ENCODE results near the gene COL27A1. TPM values are rescaled to one million over a fixed set of nuclear protein-coding genes. Genes with fewer than 3 reads are reported as not detected.

COL27A1 gene
- total RNA-seq, 1 donor from 2014 or later, result 3.7 TPM

- DNase-seq (ENCODE audit: low spot score), result no peak
- peaks cover 2% of the 10 kb centered on the region for H3K27me3 Mint-ChIP-seq (ENCODE audit: low read depth)
- H3K9me3 Mint-ChIP-seq, result no peaks in the 10 kb centered on the region
- no peak overlapping the region for H3K27ac Mint-ChIP-seq
- intact Hi-C loops (cut with micrococcal nuclease), result no loop called here
- H3K4me3 Mint-ChIP-seq (ENCODE audit: low read depth), result no peak overlapping the region
- no peaks in the 10 kb centered on the region for H3K4me1 Mint-ChIP-seq (ENCODE audit: low read depth)
- H3K36me3 Mint-ChIP-seq (ENCODE audit: low read depth), result no peaks in the 10 kb centered on the region
Observed at GRCh38 chr9:114169029-114169951, 14.0 kb downstream of the COL27A1 start.

DNA sequence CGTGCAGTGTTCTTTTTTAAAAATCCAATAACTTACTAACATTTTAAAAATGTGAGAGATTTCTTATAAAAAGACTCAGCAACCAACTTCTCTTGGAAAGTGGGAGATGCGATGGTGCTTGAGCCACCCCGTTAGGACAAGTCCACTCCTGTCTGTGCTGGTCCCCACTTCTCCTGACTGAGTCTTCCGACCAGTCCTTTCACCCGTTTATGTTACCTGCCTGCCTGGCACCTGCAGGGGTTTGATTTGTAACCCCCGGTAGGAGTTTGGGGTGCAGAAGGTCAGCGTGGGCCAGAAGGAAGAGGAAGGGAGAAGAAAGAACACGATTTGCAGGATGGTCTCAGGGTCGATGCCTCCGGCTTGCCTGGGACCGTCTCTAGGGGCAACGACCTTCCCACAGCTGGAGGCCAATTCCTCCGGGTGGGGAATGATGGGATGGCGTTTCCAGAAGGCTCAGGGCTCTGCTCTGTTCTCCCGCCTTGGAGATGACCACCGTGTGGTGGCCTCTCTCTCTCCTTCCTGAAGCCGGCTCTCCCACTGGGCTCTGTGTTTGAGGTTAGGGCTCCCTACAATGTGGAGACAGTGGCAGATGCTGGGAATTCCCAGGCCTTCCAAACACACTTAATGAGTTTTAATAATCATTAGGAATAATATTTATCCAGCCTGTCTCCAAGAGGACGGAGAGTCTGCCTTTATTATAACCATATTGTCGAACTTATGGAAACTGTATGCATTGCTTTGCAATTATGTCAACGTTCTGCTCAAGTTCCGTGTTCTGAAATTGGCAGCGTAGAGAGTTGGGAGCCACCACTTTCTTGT, 14.8 kb downstream of the COL27A1 start:
- no peaks in the 10 kb centered on the region for H3K4me1 Mint-ChIP-seq (ENCODE audit: low read depth)
- no peak for DNase-seq (ENCODE audit: low spot score)
- intact Hi-C loops (cut with micrococcal nuclease), result no loop called here
- H3K4me3 Mint-ChIP-seq (ENCODE audit: low read depth), result no peak overlapping the region
- no peak overlapping the region for H3K27ac Mint-ChIP-seq
- no peaks in the 10 kb centered on the region for H3K9me3 Mint-ChIP-seq
- H3K36me3 Mint-ChIP-seq (ENCODE audit: low read depth), result no peaks in the 10 kb centered on the region
- no peaks in the 10 kb centered on the region for H3K27me3 Mint-ChIP-seq (ENCODE audit: low read depth)

- Mint-ChIP-seq H3K36me3 (ENCODE audit: low read depth) (no peaks in the 10 kb centered on the region), H3K4me1 (ENCODE audit: low read depth) (no peaks in the 10 kb centered on the region), H3K9me3 (no peaks in the 10 kb centered on the region), H3K27ac (no peak overlapping the region), H3K27me3 (ENCODE audit: low read depth) (no peaks in the 10 kb centered on the region), H3K4me3 (ENCODE audit: low read depth) (no peak overlapping the region)
- intact Hi-C loops (cut with micrococcal nuclease), result no loop called here
- DNase-seq (ENCODE audit: low spot score), result no peak
Observed at GRCh38 chr9:114170771-114171461, 15.6 kb downstream of the COL27A1 start.

- H3K4me1 Mint-ChIP-seq (ENCODE audit: low read depth), result no peaks in the 10 kb centered on the region
- DNase-seq (ENCODE audit: low spot score), result no peak
- H3K27me3 Mint-ChIP-seq (ENCODE audit: low read depth), result no peaks in the 10 kb centered on the region
- intact Hi-C loops (cut with micrococcal nuclease), result no loop called here
- H3K9me3 Mint-ChIP-seq, result no peaks in the 10 kb centered on the region
- no peak overlapping the region for H3K4me3 Mint-ChIP-seq (ENCODE audit: low read depth)
- H3K36me3 Mint-ChIP-seq (ENCODE audit: low read depth), result no peaks in the 10 kb centered on the region
- no peak overlapping the region for H3K27ac Mint-ChIP-seq
Observed at GRCh38 chr9:114171500-114171899, 16.2 kb downstream of the COL27A1 start.

GRCh38 chr9:114172981-114173833, 17.9 kb downstream of the COL27A1 start:
- intact Hi-C loops (cut with micrococcal nuclease), result no loop called here
- no peaks in the 10 kb centered on the region for H3K27me3 Mint-ChIP-seq (ENCODE audit: low read depth)
- no peak overlapping the region for H3K27ac Mint-ChIP-seq
- H3K4me1 Mint-ChIP-seq (ENCODE audit: low read depth), result no peaks in the 10 kb centered on the region
- no peak for DNase-seq (ENCODE audit: low spot score)
- no peaks in the 10 kb centered on the region for H3K9me3 Mint-ChIP-seq
- no peak overlapping the region for H3K4me3 Mint-ChIP-seq (ENCODE audit: low read depth)
- H3K36me3 Mint-ChIP-seq (ENCODE audit: low read depth), result no peaks in the 10 kb centered on the region

GRCh38 chr9:114174557-114174875, 19.2 kb downstream of the COL27A1 start:
- Mint-ChIP-seq H3K27ac (no peak overlapping the region), H3K36me3 (ENCODE audit: low read depth) (no peaks in the 10 kb centered on the region), H3K4me1 (ENCODE audit: low read depth) (no peaks in the 10 kb centered on the region), H3K9me3 (no peaks in the 10 kb centered on the region), H3K4me3 (ENCODE audit: low read depth) (no peak overlapping the region), H3K27me3 (ENCODE audit: low read depth) (no peaks in the 10 kb centered on the region)
- no peak for DNase-seq (ENCODE audit: low spot score)
- intact Hi-C loops (cut with micrococcal nuclease), result no loop called here

- Mint-ChIP-seq H3K27me3 (ENCODE audit: low read depth) (no peaks in the 10 kb centered on the region), H3K9me3 (no peaks in the 10 kb centered on the region), H3K36me3 (ENCODE audit: low read depth) (no peaks in the 10 kb centered on the region), H3K4me3 (ENCODE audit: low read depth) (no peak overlapping the region), H3K27ac (no peak overlapping the region), H3K4me1 (ENCODE audit: low read depth) (no peaks in the 10 kb centered on the region)
- DNase-seq (ENCODE audit: low spot score), result no peak
- intact Hi-C loops (cut with micrococcal nuclease), result no loop called here
Observed at GRCh38 chr9:114174876-114175771, 19.8 kb downstream of the COL27A1 start.

DNA sequence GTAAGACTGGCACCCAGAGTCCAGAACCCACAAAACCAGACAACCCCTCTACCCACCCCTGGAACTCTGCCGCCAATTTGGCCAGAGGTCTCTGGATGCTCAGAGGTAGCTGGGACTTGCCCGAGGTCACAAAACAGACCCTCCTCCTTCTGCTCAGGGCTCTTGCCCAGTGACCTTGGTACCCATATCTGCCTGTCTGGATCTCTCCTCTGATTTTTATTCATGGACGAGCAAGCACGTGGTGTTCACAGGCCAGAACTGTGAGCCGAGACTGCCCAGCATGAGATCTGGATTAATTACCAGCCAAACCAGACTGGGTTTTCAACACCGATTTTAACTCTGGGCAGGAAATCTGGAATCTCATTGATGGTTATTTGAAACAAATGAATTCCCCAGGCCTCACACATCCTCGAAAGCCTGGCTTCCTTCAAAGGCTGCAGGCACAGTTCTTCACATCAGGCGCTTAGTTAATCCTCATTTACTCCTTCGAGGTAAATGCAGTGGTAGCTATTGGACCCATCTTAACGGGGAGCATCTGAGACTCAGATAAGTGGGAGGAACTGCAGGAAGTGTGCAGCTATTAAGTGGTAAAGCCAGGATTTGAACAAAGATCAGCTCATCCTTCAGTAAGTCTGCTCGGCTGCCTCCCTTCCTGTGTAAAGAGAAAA, 21.4 kb downstream of the COL27A1 start:
- H3K27ac Mint-ChIP-seq, result no peak overlapping the region
- no peaks in the 10 kb centered on the region for H3K9me3 Mint-ChIP-seq
- H3K27me3 Mint-ChIP-seq (ENCODE audit: low read depth), result no peaks in the 10 kb centered on the region
- H3K4me3 Mint-ChIP-seq (ENCODE audit: low read depth), result no peak overlapping the region
- intact Hi-C loops (cut with micrococcal nuclease), result no loop called here
- H3K4me1 Mint-ChIP-seq (ENCODE audit: low read depth), result no peaks in the 10 kb centered on the region
- H3K36me3 Mint-ChIP-seq (ENCODE audit: low read depth), result no peaks in the 10 kb centered on the region
- no peak for DNase-seq (ENCODE audit: low spot score)

DNA sequence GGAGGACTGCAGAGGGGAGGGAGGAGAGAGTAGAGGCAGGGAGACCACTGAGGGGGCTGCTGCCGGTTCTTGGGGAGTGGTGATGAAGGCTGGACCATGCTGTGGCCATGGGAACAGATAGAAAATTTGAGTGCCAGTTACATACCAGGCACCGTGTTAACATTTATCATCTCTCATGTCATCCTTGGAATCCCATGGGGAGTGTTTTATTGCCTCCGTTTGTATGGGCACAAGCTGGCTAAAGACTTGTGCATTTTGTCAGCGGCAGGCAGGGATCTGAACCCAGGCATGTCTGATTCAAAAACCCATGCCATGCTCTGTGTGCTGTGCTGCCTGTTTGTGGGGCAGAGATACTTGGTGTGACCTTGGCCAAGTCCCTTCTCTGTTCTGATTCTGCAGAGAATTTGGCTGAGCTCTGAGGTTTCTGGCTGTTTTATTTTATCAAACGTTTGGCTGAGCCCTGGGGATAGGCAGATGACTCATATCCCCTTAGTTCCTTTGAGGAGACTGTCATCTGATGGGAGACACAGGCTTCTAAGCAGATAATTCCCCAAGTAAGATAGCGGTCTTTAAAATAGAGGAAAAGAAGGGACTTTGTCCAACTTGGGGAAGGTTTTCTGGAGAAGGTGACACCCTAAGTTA, 22.2 kb downstream of the COL27A1 start:
- H3K4me3 Mint-ChIP-seq (ENCODE audit: low read depth), result no peak overlapping the region
- no peaks in the 10 kb centered on the region for H3K4me1 Mint-ChIP-seq (ENCODE audit: low read depth)
- H3K27me3 Mint-ChIP-seq (ENCODE audit: low read depth), result no peaks in the 10 kb centered on the region
- H3K36me3 Mint-ChIP-seq (ENCODE audit: low read depth), result no peaks in the 10 kb centered on the region
- intact Hi-C loops (cut with micrococcal nuclease), result no loop called here
- DNase-seq (ENCODE audit: low spot score), result no peak
- no peaks in the 10 kb centered on the region for H3K9me3 Mint-ChIP-seq
- H3K27ac Mint-ChIP-seq, result no peak overlapping the region

DNA sequence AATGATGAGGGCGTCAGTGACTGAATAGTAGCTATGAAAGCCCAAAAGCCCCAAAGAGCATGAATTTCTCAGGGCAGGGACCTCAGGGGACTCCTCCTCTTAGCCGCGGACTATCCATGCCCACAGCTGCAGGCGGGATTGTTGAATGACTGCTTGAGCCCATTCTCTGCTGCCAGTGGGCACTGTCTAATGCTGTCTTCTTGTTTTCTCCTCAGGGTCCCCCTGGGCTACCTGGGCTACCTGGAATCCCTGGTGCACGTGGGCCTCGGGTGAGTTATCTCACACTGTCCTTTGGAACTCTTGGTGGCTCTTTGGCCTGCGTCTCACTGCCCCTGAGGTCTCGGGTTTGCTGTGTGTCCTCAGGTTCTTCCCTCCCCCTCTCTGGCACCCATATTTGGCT, 22.7 kb downstream of the COL27A1 start:
- Mint-ChIP-seq H3K27me3 (ENCODE audit: low read depth) (no peaks in the 10 kb centered on the region), H3K9me3 (no peaks in the 10 kb centered on the region), H3K36me3 (ENCODE audit: low read depth) (no peaks in the 10 kb centered on the region), H3K4me3 (ENCODE audit: low read depth) (no peak overlapping the region), H3K27ac (no peak overlapping the region), H3K4me1 (ENCODE audit: low read depth) (no peaks in the 10 kb centered on the region)
- DNase-seq (ENCODE audit: low spot score), result no peak
- intact Hi-C loops (cut with micrococcal nuclease), result no loop called here
